Activated effector memory CD4-positive, alpha-beta T cell treated with anti-CD3 and anti-CD28 coated beads, Interleukin-2, amount 50 U/mL, for 16 hours (primary cell): ENCODE measurements around the gene MPP2.
"Not testable (repeated sequence)": the region's sequence is repeated elsewhere in the genome, so short reads cannot be mapped to it uniquely, and the experiment has no call there.

Experiments used
- DNase-seq: peaks from one replicate; pipeline ENCODE4 v3.0.0-alpha.2; 2020

The MPP2 gene

GRCh38 chr17:43907425-43907981, at the start of gene MPP2:
Gene MPP2 (minus strand): TSS chr17:43907536. CDS start chr17:43904460, 3,076 bp downstream.
- peak; percentile 84 for DNase-seq

- no peak for DNase-seq
Measured at GRCh38 chr17:43956222-43956621, 48.9 kb upstream of the MPP2 start.

- DNase-seq, result no peak
Measured at GRCh38 chr17:43953746-43954145, 46.4 kb upstream of the MPP2 start, which contains the start of gene PYY. Gene PYY (minus strand): TSS chr17:43953940. CDS start chr17:43953483, 457 bp downstream.

- DNase-seq, result no peak
Measured at GRCh38 chr17:43952724-43953666, 45.7 kb upstream of the MPP2 start.

GRCh38 chr17:43952351-43952723, 45.0 kb upstream of the MPP2 start:
- no peak for DNase-seq

GRCh38 chr17:43951750-43952149, 44.4 kb upstream of the MPP2 start:
- no peak for DNase-seq

GRCh38 chr17:43950554-43950953, 43.2 kb upstream of the MPP2 start:
- DNase-seq, result no peak

GRCh38 chr17:43949781-43950180, 42.4 kb upstream of the MPP2 start:
- no peak for DNase-seq

GRCh38 chr17:43946781-43947180, 39.4 kb upstream of the MPP2 start:
- no peak for DNase-seq

- no peak for DNase-seq
Measured at GRCh38 chr17:43945074-43945829, 37.9 kb upstream of the MPP2 start.

GRCh38 chr17:43942051-43942685, 34.8 kb upstream of the MPP2 start, which contains the start of gene PPY:
Gene PPY (minus strand): TSS chr17:43942476. CDS start chr17:43941654, 822 bp downstream.
- no peak for DNase-seq

GRCh38 chr17:43940630-43941029, 33.3 kb upstream of the MPP2 start:
- no peak for DNase-seq

GRCh38 chr17:43939886-43940285, 32.5 kb upstream of the MPP2 start:
- DNase-seq, result no peak

- DNase-seq, result not testable (repeated sequence)
Measured at GRCh38 chr17:43939452-43939851, 32.1 kb upstream of the MPP2 start.

GRCh38 chr17:43938838-43939182, 31.5 kb upstream of the MPP2 start:
- DNase-seq, result no peak

GRCh38 chr17:43936434-43936833, 29.1 kb upstream of the MPP2 start:
- no peak for DNase-seq

- no peak for DNase-seq
Measured at GRCh38 chr17:43935926-43936261, 28.6 kb upstream of the MPP2 start.

GRCh38 chr17:43935204-43935925, 28.0 kb upstream of the MPP2 start:
- DNase-seq, result no peak

GRCh38 chr17:43932923-43933322, 25.6 kb upstream of the MPP2 start:
- no peak for DNase-seq

- no peak for DNase-seq
Measured at GRCh38 chr17:43932357-43932756, 25.0 kb upstream of the MPP2 start.

- DNase-seq, result no peak
Measured at GRCh38 chr17:43931062-43931571, 23.8 kb upstream of the MPP2 start.

- no peak for DNase-seq
Measured at GRCh38 chr17:43928609-43929008, 21.3 kb upstream of the MPP2 start.
